GM12801 (cell line): ENCODE results near the gene AP4B1.

Experiments
- TF ChIP-seq, protein P1 (sequence below): IDR thresholded peaks from one replicate; pipeline ENCODE4 v1.5.1; 2011; ENCODE audit warnings: control low read depth; ENCODE audit not compliant: insufficient read length; ENCODE audit errors: extremely low read depth

AP4B1 gene

DNA sequence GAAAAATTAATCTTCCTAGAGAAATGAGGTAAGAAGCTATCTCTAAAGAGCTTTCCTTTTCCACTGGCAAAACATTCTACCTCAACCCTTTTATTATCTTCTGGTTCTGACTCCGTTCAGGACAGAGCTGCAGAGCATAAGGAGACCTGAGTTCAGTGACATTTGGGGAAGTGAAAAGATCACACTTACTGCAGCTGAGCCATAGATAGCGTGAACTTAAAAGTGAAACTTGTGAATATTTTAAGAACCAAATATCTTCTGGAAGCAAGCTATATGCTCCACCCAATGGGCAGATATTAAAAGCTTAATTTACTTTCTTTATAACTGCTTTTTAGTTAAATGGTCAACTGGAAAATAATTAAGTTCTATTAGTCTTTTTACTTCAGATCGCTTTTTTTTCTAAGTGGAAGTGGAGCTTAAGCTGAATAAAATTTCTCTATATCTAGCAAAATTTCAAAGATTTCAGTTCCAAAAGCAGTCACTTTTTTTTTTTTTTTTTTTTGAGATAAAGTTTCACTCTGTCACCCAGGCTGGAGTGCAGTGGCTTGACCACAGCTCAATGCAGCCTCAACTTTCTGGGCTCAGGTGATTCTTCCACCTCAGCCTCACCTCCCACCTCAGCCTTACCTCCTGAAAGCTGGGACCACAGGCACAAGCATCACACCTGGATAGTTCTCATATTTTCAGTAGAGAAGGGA is 45.0 kb downstream of the AP4B1 start:
- TF ChIP-seq, protein P1, sequence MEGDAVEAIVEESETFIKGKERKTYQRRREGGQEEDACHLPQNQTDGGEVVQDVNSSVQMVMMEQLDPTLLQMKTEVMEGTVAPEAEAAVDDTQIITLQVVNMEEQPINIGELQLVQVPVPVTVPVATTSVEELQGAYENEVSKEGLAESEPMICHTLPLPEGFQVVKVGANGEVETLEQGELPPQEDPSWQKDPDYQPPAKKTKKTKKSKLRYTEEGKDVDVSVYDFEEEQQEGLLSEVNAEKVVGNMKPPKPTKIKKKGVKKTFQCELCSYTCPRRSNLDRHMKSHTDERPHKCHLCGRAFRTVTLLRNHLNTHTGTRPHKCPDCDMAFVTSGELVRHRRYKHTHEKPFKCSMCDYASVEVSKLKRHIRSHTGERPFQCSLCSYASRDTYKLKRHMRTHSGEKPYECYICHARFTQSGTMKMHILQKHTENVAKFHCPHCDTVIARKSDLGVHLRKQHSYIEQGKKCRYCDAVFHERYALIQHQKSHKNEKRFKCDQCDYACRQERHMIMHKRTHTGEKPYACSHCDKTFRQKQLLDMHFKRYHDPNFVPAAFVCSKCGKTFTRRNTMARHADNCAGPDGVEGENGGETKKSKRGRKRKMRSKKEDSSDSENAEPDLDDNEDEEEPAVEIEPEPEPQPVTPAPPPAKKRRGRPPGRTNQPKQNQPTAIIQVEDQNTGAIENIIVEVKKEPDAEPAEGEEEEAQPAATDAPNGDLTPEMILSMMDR, result no peak

DNA sequence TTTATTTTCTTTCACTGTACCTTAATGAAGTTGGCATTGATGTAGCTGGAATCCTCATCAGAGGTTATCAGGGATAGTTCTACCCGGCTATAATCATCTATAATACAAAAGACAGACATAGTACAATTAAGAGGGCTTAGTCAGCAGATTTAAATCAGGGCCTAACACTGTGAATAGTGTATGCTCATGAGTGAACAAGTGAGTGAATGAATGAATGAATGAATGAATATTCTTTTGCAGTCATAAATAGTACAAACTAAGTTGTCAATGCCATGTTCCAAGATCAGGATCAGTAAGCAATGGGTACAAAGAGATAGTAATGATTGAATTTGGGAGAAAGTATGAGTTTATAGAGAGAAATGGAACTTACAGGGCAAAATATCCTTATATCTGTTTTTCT is 45.6 kb downstream of the AP4B1 start:
- TF ChIP-seq, protein P1, result no peak

DNA sequence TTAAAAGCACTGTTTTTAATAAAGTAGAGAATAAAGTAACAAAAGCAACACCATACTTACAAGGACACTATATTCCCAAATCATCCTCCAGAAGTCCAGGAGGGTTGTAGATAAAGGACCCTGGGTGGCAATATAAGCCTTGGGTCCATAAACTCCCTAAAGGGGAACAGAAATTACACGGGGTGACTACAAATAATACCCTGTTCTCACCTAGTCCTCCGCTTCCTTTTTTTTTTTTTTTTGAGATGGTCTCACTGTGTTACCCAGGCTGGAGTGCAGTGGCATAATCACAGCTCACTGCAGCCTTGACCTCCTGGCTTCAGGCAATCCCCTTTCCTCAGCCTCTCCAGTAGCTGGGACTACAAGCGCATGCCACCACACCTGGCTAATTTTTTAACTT is 46.2 kb downstream of the AP4B1 start:
- TF ChIP-seq, protein P1, result no peak

DNA sequence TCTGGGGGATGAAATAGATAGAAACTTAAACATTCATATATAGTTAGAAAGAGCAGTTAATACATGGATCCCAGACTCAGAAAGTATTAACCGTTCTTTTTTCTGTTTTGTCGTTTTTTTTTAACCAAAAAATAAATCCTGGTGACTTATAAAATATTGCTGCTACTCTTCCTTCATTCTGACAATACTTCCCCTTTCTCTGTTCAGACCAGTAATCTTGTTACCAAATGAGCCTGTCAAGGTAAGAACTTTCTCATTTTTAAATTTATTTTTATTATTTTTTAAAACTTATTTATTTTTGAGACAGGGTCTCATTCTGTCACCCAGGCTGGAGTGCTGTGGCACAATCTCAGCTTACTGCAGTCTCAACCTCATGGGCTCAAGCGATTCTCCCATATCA is 46.8 kb downstream of the AP4B1 start:
- TF ChIP-seq, protein P1, result no peak

DNA sequence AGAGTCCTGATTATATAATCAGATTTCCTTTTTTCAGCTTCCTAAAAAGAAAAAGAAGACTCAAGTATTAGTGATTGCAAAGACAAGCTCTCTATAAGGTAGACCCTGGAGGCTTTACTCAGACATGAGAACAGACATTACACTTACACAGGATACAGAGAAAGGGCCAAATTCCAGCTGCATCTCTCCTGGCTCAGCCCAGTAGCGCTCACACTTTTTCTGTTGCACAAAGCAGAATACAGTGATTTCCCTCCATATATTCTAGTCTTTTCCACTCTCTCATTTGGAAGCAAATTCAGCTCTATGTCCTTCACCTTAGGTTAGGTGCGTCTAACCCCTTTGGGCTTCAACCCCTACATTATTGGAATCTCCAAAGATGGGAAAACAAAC is 48.2 kb downstream of the AP4B1 start:
- TF ChIP-seq, protein P1, result no peak

DNA sequence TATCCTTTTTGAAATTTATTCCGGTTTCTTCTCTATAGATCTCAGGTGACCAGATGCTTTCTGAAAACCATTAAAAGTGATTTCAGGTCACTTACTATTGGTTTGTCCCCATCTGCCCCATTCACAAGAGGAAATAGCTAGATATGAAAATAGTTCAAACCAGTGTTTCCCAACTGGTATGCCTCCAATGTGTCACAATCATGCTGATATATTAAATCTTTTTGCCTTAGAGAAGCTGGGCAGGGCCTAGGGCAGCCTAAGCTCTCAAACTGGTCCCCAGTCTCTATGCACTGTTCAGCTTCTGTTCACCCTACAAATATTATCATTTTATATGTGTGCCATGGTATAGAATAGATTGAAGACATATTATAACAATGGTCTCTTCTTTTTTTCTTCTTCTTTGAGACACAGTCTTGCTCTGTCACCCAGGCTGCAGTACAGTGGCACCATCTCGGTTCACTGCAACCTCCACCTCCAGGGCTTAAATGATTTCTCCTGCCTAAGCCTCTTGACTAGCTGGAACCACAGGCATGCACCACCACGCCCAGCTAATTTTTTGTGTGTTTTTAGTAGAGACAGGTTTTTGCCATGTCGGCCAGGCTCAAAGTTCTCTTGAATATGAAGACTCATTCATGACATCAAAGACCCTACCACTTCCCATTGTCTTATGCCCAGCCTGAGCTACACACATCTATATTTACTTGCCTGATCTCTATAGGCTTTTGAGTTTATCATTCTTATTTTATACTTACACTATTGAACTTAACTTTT is 48.8 kb downstream of the AP4B1 start:
- TF ChIP-seq, protein P1, result no peak

DNA sequence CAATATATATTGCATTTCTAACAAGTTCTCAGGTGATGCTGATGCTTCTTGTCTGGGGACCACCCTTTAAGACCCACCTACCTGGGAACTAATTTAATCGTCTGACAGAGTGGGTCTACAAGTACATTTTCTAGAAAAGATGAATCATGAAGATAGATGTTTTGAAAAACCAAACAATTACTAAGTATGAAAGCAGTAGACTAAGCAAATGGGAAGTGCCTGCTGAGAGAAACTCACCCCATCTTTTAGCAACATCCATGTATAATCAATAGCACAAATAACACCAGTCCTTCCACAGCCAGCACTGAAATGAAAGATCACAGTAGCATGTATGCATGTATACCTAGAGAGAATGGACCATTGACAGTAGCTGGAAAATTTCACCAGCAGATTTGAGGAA is 50.4 kb downstream of the AP4B1 start:
- TF ChIP-seq, protein P1, result no peak
